T47D (cell line): Measurements from ENCODE around the gene IGSF22.
"Not testable (repeated sequence)": the region's sequence is repeated elsewhere in the genome, so short reads cannot be mapped to it uniquely, and the experiment has no call there.

Experiments
- DNase-seq, 2 experiments: peaks; one replicate each; pipeline versions ENCODE4 v3.0.0 to v3.0.0-alpha.2; 2011 to 2012; ENCODE audit warnings: low read depth in 1 of 2, low spot score in 1 of 2
- JUND ChIP-seq: IDR thresholded peaks from 2 replicates; pipeline ENCODE4 v1.6.1; 2012; ENCODE audit warnings: low read depth
- in situ Hi-C: cut with HindIII; loops from 2 replicates; pipeline ENCODE4 v1.10.0; 2016; ENCODE audit warnings: low sequenced_read_pairs, low pct_unique_long_range_greater_than_20kb

IGSF22 gene

DNA sequence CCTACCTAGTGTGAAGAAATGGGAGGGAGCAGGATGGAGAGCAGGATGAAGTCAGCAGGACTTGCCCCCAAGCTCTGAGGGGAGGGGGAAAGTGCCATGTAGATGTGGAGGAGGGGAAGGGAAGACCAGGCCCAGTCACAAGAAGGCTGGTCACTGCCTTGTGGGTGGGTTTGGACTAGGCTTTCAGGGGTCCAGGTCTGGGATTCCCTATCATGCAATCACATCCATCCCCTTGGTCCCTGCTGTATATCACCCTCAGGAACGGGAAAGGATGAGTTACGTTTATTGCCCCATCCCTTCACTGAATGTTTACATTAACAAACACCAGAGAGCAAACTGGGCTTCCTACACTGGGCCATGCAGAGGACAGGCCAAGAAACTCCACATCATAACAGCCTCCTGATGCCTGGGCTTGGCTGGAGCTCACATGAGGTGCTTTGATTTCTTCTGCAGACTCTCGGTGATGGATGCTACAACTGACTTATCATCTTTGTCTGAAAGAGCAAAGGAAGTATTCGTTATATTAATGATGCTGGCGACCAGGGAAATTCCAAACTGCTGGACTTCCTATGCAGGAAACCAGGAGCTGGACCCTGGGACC is 21.8 kb downstream of the IGSF22 start:
- TF ChIP-seq JUND = no peak
- DNase-seq = no peak
- in situ Hi-C loops = no loop called here

DNA sequence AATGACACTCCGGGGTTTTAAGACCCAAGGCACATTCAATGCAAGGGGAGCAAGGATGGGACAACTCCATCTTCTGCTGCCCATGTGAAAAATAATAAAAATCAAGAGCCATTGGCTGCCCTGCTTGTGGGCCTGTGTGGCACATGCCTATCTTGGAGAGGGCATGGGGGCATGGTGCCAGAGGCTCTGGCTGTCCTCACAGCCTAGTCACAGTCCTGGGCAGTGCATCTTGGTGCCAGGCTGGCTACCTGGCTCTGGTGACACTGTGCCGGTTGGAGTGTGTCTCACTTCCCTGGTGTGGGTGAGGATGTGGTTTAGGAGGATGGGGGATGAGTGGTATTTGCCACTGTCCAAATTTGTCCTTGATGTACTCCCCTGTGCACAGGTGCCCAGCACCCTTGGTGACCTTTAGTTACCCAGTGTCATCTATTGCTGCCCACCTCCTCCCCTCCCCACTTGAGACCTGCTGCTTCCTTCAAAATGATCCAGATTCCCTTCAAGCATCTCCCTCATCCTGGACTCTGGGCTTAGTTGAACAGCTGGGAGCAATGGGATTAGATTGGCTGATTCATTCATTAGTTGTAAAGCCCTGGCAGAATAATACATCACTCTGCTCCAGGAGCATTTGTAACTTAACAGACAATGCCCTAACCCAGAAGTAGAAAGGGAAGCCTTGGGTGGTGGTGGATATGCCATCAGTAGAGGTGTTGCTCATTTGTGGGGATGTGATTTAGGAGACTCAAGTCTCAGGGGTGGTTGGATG is 22.8 kb downstream of the IGSF22 start:
- no peak for TF ChIP-seq JUND
- DNase-seq = no peak
- in situ Hi-C loops = no loop called here

DNA sequence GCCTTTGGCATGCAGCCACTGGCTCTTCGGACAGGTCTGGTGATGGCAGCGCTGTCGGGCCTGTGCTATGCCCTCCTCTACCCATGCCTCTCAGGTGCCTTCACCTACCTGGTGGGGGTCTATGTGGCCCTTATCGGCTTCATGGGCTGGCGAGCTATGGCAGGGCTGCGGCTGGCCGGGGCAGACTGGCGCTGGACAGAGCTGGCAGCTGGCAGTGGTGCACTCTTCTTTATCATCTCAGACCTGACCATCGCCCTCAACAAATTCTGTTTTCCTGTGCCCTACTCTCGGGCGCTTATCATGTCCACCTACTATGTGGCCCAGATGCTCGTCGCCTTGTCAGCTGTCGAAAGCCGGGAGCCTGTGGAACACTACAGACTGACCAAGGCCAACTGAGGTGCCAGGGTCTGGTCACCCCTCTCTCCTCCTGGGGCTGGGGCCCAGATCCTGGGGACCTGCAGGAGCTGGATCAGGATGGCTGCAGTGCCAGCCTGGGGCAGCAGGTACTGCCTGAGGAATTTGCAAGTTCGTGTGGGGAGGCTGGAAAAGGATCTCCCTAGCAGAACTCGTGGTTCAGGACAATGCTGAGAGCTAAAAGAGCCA is 24.3 kb downstream of the IGSF22 start:
- in situ Hi-C loops = no loop called here
- no peak for TF ChIP-seq JUND

DNA sequence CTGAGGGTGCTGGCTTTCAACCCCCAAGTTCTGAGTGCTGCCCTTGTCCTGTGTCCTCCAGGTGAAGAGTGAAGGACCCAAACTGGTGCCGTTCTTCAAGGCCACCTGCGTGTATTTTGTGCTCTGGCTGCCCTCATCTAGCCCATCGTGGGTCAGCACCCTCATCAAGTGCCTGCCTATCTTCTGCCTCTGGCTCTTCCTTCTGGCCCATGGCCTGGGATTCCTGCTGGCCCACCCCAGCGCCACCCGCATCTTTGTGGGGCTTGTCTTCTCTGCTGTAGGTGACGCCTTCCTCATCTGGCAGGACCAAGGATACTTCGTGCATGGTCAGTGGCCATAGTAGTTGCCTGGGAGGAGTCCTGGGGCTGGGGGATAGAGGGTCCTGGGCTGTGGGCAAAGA is 25.1 kb downstream of the IGSF22 start:
- in situ Hi-C loops = no loop called here
- no peak for TF ChIP-seq JUND
- DNase-seq = no peak

More for the DNA sequence above, 24.3 kb downstream of the IGSF22 start:
- no peak for DNase-seq

DNA sequence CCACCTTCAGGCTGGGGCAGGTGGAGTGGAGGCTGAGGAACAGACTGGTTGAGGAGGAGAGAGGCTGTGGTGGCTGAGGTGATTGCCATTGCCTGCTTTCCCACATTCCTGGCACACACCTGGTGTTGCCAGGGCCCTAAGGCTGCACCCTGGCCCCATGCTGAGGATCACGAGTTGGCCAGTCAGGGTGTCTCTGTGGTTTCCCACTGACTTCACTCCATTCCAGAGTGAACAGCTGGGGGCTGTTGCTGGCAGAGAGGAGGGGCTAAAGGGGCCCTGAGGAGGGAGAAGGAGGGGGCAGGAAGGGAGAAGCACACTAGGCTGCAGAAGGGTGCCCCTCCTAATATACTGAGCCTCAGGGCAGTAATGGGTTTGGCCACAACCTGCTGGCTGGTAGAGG is 25.6 kb downstream of the IGSF22 start:
- DNase-seq = peak in 1 of 2 experiments; percentile 84
- TF ChIP-seq JUND = no peak
- in situ Hi-C loops = no loop called here

DNA sequence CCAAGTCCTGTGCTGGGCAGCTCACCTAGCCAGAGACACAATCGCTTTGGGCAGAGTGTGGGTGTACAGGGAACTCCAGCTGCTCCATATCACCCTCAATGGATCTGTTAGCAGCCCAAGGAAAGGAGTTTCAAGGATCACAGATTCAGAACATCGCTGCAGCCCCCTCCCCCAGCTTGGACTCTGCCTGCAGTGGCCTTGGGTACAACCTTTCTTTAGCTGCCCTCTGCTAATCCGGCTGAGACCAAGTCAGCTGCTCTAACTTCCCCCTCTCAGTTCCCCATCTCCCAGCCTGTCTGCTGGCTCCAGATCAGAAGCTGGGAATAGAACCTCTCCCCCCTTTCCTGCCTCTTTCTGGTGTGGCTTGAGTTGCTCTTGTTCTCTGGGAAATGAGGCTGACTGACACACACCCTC is 26.1 kb downstream of the IGSF22 start:
- no peak for TF ChIP-seq JUND
- no peak for DNase-seq
- in situ Hi-C loops = no loop called here

DNA sequence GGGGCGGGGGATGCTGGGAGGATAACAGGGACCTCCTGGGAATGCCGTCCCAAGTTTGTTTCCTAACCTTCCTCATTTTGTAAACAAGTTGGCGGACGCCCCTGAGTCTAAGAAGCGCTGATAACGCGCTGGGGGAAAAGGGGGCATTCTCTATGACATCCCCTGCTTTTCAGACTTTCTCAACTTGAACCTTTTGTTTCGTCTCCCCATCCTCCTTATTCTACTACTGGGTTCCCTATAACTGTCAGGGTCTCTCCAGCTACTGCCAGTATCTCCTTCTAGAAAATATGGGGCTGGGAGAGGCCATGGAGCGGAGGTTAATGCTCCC is 26.8 kb downstream of the IGSF22 start:
- no peak for TF ChIP-seq JUND
- in situ Hi-C loops = no loop called here
- no peak for DNase-seq

DNA sequence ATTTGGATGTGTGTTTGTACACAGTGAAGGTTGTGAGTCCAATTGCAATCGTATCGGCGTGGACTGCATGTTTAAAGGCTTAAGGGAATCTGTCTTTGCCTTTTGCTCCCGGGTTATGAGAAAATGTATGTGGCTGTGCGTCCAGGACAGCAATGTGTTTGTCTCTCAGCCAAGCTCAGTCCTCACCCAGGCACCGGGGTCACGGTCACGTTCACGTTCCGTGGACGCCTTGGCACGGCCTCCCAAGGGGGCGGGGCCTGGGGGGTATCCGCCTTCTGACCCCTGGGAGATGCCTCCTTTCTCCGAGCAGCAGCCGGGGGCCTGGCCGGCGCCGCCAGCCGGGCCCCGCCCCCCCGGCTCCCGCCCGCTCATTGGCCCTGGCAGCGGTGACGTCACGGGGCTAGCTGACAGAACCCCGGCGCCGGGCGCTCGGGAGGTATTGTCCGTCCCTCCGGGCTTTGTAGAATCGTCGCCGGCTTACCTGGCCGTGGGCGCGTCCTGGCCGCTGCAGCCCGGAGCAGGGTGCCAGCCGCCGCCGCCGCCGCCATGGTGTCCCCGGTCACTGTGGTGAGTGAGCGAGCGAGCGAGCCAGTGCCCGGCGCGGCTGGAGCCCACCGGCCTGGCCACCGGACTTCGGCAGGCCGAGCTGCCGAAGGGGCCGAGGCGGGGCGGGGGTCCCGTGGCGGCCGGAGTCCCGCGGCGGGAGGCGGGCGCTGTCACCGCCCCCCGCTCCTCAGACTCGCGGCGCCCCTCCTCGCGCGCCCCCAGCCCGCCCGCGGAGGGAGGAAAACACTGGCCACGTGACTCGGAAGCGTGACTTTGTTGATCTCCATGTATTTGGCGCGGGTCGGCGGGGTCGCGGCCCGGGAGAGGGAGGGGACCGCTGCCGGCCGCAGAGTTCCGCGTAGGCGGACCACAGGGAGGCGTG is 27.4 kb downstream of the IGSF22 start, which contains the start of gene TMEM86A:
Gene TMEM86A (plus strand): TSS at position 439 of the 928 bp plus-strand sequence. CDS start 108 bp downstream, at position 547.
- DNase-seq = peak; percentile 80 to 90
- TF ChIP-seq JUND = no peak
- in situ Hi-C loops = no loop called here

DNA sequence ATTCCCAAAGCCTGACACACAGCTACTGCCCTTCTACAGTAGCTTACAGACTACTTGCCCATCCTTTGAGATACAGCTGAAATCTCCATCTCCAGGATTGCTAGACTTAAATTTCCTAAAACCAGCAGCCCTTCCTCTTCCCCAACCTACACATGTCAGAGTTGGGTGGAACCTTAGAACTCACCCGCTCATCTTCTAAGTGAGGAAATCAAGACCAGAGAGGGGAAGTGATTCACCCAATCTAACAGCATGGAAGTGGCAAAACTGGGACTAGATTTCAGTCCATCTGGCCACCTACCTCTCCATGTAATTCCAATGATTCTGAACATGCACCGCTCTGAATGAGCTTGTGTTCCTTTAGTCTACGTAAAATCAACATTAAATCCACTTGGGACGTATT is 28.4 kb downstream of the IGSF22 start:
- no peak for TF ChIP-seq JUND
- DNase-seq = no peak
- in situ Hi-C loops = no loop called here

DNA sequence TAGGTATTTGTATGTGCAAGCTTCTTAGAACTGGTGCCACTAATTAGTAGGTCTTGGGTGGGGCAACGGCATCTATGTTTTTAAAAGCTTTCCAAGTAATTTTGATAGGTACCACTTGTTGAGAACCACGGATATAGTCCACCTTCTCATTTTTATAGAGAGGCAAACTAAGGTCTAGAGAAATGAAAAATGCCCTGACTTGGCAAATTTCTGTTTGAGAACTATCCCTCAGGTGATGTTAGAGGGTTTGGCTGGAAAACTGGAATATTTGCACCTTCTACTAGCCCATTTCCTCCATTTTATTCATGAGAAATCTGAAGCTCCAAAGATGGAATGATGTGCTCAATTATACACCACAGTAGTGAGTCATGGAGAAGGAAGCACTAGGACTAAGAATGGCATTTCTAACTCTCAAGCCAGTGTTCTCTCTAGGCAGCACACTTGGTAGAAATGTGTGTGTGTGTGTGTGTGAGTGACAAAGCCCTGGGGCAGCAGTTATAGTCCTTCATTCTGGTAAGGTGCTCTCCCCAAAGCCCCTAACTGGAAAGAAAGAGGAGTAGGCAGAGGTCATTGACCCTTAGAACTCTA is 29.3 kb downstream of the IGSF22 start:
- in situ Hi-C loops = no loop called here
- DNase-seq = no peak
- TF ChIP-seq JUND = no peak

DNA sequence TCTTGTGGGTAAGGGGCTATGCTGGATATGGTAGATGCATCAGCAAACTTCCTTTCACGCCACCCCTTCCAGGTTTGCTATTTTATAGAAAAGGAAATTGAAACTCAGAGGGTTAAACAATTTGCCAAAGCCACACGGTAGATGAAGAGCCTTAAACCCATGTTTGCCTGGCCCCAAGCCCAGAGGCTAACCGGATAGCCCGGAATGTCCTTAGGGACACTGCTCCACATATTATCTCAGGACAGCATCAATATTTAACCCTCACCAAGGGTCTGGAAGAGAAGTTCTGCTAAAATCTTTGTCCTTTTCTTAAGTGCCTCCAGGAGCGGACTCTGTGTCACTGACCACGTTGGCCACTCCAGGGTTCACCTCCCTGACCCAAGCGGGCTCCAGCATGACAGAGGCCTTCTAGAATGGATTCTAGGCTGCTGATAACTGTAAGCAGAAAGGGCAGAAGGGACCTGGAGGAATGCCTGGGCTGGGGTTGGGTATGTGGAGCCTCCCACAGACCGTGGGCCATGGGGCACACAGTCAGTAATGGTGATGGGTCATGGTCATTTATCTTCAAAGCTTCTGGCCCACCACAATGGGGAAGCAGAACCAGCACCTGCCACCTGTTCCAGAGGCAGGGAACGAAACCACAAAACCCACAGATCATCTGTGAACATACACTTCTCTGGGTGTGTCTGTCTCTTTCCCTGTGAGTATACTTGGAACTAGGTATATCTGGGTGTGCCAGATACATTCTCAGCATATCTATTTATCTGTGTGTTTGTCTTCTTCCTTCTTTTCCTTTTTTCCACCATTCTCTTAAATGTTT is 32.8 kb downstream of the IGSF22 start:
- DNase-seq = peak in 1 of 2 experiments; percentile 75
- no peak for TF ChIP-seq JUND
- in situ Hi-C loops = no loop called here

DNA sequence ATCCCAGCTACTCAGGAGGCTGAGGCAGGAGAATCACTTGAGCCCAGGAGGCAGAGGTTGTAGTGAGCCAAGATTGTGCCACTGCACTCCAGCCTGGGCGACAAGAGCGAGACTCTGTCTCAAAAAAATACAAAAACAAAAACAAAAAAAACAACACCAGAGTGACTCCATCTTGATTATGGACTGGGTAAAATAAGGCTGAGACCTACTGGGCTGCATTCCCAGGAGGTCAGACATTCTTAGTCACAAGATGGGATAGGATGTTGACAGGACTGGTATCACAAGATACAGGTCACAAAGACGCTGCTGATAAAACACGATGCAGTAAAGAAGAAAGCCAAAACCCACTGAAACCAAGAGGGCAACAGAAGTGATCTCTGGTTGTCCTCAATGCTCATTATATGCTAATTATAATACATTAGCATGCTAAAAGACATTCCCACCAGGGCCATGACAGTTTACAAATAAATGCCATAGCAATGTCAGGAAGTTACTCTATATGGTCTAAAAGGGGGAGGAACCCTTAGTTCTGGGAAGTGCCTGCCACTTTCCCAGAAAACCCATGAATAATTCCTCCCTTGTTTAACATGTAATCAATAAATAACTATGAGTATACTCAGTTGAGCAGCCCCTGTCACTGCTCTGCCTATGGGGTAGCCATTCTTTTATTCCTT is 34.4 kb downstream of the IGSF22 start:
- in situ Hi-C loops, DNase-seq: not testable (repeated sequence)
